BE2C (cell line): ENCODE measurements around the gene SAMHD1.

Source experiments
- DNase-seq: peaks from one replicate; pipeline ENCODE4 v3.0.0-alpha.2; 2020
- H3K27me3 ChIP-seq: fragments of 250-450 bp; sonication (Bioruptor Pico); 2 replicates; pipeline ENCODE4 v1.5.1; 2020; ENCODE audit warnings: mild to moderate bottlenecking
- H3K36me3 ChIP-seq: fragments of 250-450 bp; sonication (Bioruptor Pico); 2 replicates; pipeline ENCODE4 v1.5.1; 2020; ENCODE audit warnings: mild to moderate bottlenecking
- H3K4me1 ChIP-seq: fragments of 250-450 bp; sonication (Bioruptor Pico); 2 replicates; pipeline ENCODE4 v1.5.1; 2020
- H3K4me3 ChIP-seq: 2 replicates; pipeline ENCODE4 v1.5.1; 2011; ENCODE audit warnings: low read depth, low read length
- H3K9me3 ChIP-seq: fragments of 250-450 bp; sonication (Bioruptor Pico); 2 replicates; pipeline ENCODE4 v1.5.1; 2020
- TF ChIP-seq, protein P1 (sequence below): IDR thresholded peaks from 2 replicates; pipeline ENCODE4 v1.5.1; 2012; ENCODE audit warnings: mild to moderate bottlenecking, low read depth, low read length

Gene SAMHD1

GRCh38 chr20:36854348-36855240 is 96.9 kb downstream of the SAMHD1 start:
- peaks cover 3% of the 10 kb centered on the region; the same call in 1 of the 2 replicates for H3K9me3 ChIP-seq
- DNase-seq = no peak
- H3K36me3 ChIP-seq = peaks cover 17% of the 10 kb centered on the region
- no peaks in the 10 kb centered on the region; the same call in 1 of the 2 replicates for H3K4me1 ChIP-seq
- no peak overlapping the region for H3K4me3 ChIP-seq
- TF ChIP-seq, protein P1, sequence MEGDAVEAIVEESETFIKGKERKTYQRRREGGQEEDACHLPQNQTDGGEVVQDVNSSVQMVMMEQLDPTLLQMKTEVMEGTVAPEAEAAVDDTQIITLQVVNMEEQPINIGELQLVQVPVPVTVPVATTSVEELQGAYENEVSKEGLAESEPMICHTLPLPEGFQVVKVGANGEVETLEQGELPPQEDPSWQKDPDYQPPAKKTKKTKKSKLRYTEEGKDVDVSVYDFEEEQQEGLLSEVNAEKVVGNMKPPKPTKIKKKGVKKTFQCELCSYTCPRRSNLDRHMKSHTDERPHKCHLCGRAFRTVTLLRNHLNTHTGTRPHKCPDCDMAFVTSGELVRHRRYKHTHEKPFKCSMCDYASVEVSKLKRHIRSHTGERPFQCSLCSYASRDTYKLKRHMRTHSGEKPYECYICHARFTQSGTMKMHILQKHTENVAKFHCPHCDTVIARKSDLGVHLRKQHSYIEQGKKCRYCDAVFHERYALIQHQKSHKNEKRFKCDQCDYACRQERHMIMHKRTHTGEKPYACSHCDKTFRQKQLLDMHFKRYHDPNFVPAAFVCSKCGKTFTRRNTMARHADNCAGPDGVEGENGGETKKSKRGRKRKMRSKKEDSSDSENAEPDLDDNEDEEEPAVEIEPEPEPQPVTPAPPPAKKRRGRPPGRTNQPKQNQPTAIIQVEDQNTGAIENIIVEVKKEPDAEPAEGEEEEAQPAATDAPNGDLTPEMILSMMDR = no peak
- no peaks in the 10 kb centered on the region for H3K27me3 ChIP-seq

- Histone ChIP-seq H3K27me3 (no peaks in the 10 kb centered on the region), H3K36me3 (peaks cover 15% of the 10 kb centered on the region), H3K4me3 (no peak overlapping the region), H3K9me3 (peaks cover 3% of the 10 kb centered on the region; the same call in 1 of the 2 replicates), H3K4me1 (no peaks in the 10 kb centered on the region; the same call in 1 of the 2 replicates)
- no peak for DNase-seq
- TF ChIP-seq, protein P1 = no peak
Measured at GRCh38 chr20:36852187-36852586, 99.3 kb downstream of the SAMHD1 start.

GRCh38 chr20:36851490-36851889 is 100.0 kb downstream of the SAMHD1 start:
- TF ChIP-seq, protein P1 = no peak
- Histone ChIP-seq H3K27me3 (no peaks in the 10 kb centered on the region), H3K36me3 (peaks cover 15% of the 10 kb centered on the region), H3K4me1 (no peaks in the 10 kb centered on the region), H3K4me3 (no peak overlapping the region), H3K9me3 (peaks cover 3% of the 10 kb centered on the region; the same call in 1 of the 2 replicates)
- DNase-seq = no peak

DNA sequence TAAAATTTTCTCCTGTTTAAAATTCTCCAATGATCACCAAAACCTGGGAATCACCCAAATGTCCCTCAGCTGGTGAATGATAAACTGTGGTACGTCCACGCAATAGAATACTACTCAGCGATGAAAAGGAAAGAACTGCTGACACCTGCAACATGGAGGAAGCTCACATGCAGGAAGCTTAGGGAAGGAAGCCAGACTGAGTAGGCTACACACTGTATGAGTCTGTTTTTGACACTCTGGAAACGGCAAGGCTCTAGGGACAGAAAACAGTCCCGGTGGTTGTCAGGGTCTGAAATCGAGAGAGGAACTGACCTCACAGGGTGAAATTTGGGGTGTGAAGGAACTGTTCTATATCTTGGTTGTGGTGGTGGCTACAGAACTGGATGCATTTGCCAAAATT is 100.7 kb downstream of the SAMHD1 start:
- TF ChIP-seq, protein P1 = no peak
- no peak for DNase-seq
- no peaks in the 10 kb centered on the region for H3K27me3 ChIP-seq
- peaks cover 15% of the 10 kb centered on the region for H3K36me3 ChIP-seq
- no peaks in the 10 kb centered on the region for H3K4me1 ChIP-seq
- peaks cover 3% of the 10 kb centered on the region; the same call in 1 of the 2 replicates for H3K9me3 ChIP-seq
- no peak overlapping the region for H3K4me3 ChIP-seq

- TF ChIP-seq, protein P1 = no peak
- peaks cover 3% of the 10 kb centered on the region; the same call in 1 of the 2 replicates for H3K9me3 ChIP-seq
- H3K4me1 ChIP-seq = peaks cover 4% of the 10 kb centered on the region; the same call in 1 of the 2 replicates
- H3K36me3 ChIP-seq = peaks cover 15% of the 10 kb centered on the region
- H3K4me3 ChIP-seq = no peak overlapping the region
- no peak for DNase-seq
- H3K27me3 ChIP-seq = no peaks in the 10 kb centered on the region
Measured at GRCh38 chr20:36849333-36850065, 102.0 kb downstream of the SAMHD1 start.
